NCI-H2081 treated with DMSO at 0.1 percent for 48 hours (cell line): Measurements from ENCODE around the gene KLHL14.

Source experiments
- DNase-seq: peaks from one replicate; lab custom pipeline; 2025; lab: John Stamatoyannopoulos, UW

The KLHL14 gene

DNA sequence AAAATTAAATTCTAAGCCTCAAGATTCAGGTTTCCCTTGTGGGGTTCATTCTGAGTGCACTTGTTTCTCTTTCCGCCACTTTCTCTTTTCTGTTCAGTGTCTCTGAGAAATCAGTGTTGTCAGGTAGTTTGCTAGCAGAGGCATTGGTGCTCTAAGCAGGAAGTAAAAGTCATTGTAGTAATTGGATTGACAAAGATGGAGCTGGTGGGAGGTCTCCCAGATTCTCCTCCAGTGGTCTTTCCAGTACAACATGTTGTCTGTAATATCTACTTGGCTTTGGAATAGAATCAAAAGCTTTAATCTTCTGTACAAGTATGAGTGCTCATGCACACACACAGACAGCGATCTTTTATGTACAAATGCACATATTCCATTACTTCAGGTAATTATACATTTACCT lies 135.6 kb downstream of the KLHL14 start:
- no peak for DNase-seq

- DNase-seq, result no peak
Observed at GRCh38 chr18:32634876-32635431, 137.9 kb downstream of the KLHL14 start.

DNA sequence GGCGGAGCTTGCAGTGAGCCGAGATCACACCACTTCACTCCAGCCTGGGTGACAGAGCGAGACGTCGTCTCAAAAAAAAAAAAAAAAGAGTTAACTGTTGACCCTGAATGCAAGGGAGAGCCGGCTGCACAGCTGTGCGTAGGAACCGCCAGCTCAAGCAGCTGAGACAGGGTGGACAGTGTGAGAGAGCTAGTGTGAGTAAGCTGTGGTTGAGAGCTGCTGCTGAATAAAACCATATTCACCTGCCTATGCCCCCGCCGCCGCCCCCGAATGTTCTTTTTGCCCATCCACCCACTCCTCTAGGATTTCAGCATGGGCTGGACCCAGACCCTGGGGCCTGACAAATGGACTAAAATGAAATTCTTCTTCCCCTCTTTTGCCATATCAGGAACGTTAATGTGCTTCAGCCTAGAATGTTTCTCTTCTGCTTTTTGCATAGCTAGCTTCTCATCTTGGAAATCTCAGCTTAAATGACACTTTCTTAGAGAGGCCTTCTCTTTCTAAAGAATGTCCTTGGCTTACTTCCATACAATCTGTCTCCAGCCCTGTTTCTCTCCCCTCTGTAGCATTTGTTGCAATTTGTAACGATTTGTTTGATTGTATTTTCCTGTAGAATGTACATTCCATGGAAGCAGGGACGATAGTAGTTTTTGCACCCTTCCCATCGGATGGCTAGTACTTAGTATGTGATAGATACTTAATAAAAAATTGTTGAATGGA lies 142.7 kb downstream of the KLHL14 start:
- DNase-seq, result no peak

GRCh38 chr18:32629292-32629691 lies 143.5 kb downstream of the KLHL14 start:
- DNase-seq, result no peak

DNA sequence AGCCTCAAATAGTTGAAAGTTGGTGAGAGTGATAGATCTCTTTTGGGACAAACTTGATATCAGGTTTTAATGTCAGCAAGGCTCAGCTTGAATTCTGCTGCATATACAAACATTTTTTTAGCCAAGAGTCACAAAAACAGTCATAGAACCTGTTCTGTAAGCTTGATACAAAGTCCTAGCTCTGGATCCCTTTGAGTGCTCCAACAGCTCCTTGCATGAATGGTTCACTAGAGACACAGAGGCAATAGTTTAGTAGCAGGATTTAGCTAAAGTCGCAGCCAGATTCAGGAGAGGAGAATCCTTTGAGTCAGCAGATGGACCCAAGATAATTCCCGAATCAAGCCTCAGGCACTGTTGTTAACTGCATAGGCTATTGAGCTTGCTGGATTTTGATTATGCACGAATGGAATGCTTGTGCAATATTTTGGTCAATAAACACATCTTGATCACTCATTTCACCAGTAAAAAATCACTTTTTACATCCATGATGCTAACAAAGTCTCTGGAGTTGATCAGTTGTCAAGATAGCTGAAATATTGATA lies 148.6 kb downstream of the KLHL14 start:
- DNase-seq, result no peak

- no peak for DNase-seq
Observed at GRCh38 chr18:32623563-32623962, 149.3 kb downstream of the KLHL14 start.
